ENCODE results near the gene DMXL2.

DNA sequence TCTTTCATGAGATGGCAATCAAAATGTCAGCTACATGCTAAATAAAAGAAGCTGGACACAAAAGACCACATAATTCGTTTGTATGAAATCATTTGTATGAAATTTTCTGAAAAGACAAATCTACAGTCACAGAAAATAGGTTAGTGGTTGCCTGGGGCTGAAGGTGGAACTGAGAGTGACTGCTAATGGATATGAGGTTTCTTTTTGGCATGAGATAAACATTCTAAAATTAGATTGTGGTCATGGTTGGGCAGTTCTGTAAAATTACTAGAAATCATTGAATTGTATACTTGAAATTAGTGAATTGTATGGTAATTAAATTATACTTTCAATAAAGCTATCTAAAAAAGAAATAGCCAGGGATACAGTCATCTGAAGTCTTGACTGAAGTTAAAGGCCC is 2.7 kb upstream of the DMXL2 start:
- no peak for TF ChIP-seq GATA3 (IDR thresholded peaks at IDR 0.05; ENCODE audit: low read depth, low read length)
- TF ChIP-seq GATA2 (IDR thresholded peaks at IDR 0.05; ENCODE audit: low read depth, low read length), result no peak
